HepG2 (cell line): ENCODE measurements around the gene ZFAND2B. TPM values are rescaled to one million over a fixed set of nuclear protein-coding genes. Genes with fewer than 3 reads are reported as not detected.
A peak's percentile ranks its signal among the peaks of the same experiment; 100 is the strongest.

Source experiments
- CCDC6 ChIP-seq: sonication (generic); formaldehyde crosslinking; IDR thresholded peaks from 2 replicates; pipeline ENCODE4 v1.8.1; 2022; ENCODE audit warnings: mild to moderate bottlenecking, missing genetic modification reagents, moderate library complexity
- CENPT ChIP-seq: sonication (generic); formaldehyde crosslinking; IDR thresholded peaks from 2 replicates; pipeline ENCODE4 v1.8.0; 2022; ENCODE audit warnings: low read depth, mild to moderate bottlenecking, moderate library complexity, missing genetic modification reagents
- ESRRA ChIP-seq: sonication (generic); formaldehyde crosslinking; IDR thresholded peaks from 2 replicates; pipeline ENCODE4 v1.5.1; 2020; ENCODE audit warnings: mild to moderate bottlenecking, low read depth, missing genetic modification reagents
- FOXJ3 ChIP-seq: sonication (generic); formaldehyde crosslinking; IDR thresholded peaks from 2 replicates; pipeline ENCODE4 v1.4.0; 2020; ENCODE audit warnings: missing genetic modification reagents, mild to moderate bottlenecking, borderline replicate concordance
- GLMP ChIP-seq: sonication (generic); formaldehyde crosslinking; IDR thresholded peaks from 2 replicates; pipeline ENCODE4 v1.9.0; 2021; ENCODE audit warnings: missing genetic modification reagents, mild to moderate bottlenecking, borderline replicate concordance
- KLF15 ChIP-seq: sonication (generic); formaldehyde crosslinking; IDR thresholded peaks from 2 replicates; pipeline ENCODE4 v1.8.1; 2023; ENCODE audit warnings: borderline replicate concordance, mild to moderate bottlenecking, inconsistent platforms, missing genetic modification reagents, mixed read lengths
- MIER3 ChIP-seq: IDR thresholded peaks from 2 replicates; pipeline ENCODE4 v1.6.1; 2016; ENCODE audit warnings: missing compliant biosample characterization, borderline replicate concordance
- NKX3-1 ChIP-seq: sonication (generic); formaldehyde crosslinking; IDR thresholded peaks from 2 replicates; pipeline ENCODE4 v1.5.0; 2020; ENCODE audit warnings: missing genetic modification reagents
- PRDM10 ChIP-seq: sonication (generic); formaldehyde crosslinking; IDR thresholded peaks from 2 replicates; pipeline ENCODE4 v1.4.0; 2020; ENCODE audit warnings: low read depth, missing genetic modification reagents
- PRMT3 ChIP-seq: sonication (generic); formaldehyde crosslinking; IDR thresholded peaks from 2 replicates; pipeline ENCODE4 v1.8.1; 2022; ENCODE audit warnings: low read depth, mild to moderate bottlenecking, moderate library complexity, missing genetic modification reagents, borderline replicate concordance
- SIX4 ChIP-seq: sonication (generic); formaldehyde crosslinking; IDR thresholded peaks from 2 replicates; pipeline ENCODE4 v1.4.0; 2020; ENCODE audit warnings: missing genetic modification reagents
- SMAD1 ChIP-seq: sonication (generic); formaldehyde crosslinking; IDR thresholded peaks from 2 replicates; pipeline ENCODE4 v1.4.0; 2020; ENCODE audit warnings: missing genetic modification reagents, low read depth, mild to moderate bottlenecking, borderline replicate concordance
- SNAPC2 ChIP-seq: sonication (generic); formaldehyde crosslinking; IDR thresholded peaks from 2 replicates; pipeline ENCODE4 v1.8.1; 2022; ENCODE audit warnings: mild to moderate bottlenecking, missing genetic modification reagents
- SPEN ChIP-seq: sonication (generic); formaldehyde crosslinking; IDR thresholded peaks from 2 replicates; pipeline ENCODE4 v1.5.1; 2020; ENCODE audit warnings: low read depth, mild to moderate bottlenecking, missing genetic modification reagents
- ZNF18 ChIP-seq: sonication (generic); formaldehyde crosslinking; IDR thresholded peaks from 2 replicates; pipeline ENCODE4 v1.8.0; 2022; ENCODE audit warnings: mild to moderate bottlenecking, missing genetic modification reagents; ENCODE audit not compliant: insufficient replicate concordance
- ZNF235 ChIP-seq: sonication (generic); formaldehyde crosslinking; IDR thresholded peaks from 2 replicates; pipeline ENCODE4 v1.8.1; 2023; ENCODE audit warnings: mild to moderate bottlenecking, missing genetic modification reagents, borderline replicate concordance
- ZNF441 ChIP-seq: sonication (generic); formaldehyde crosslinking; IDR thresholded peaks from 2 replicates; pipeline ENCODE4 v1.7.0; 2021; ENCODE audit warnings: missing genetic modification reagents, borderline replicate concordance
- ZNF672 ChIP-seq: sonication (generic); formaldehyde crosslinking; IDR thresholded peaks from 2 replicates; pipeline ENCODE4 v1.8.1; 2022; ENCODE audit warnings: missing genetic modification reagents
- ZNF761 ChIP-seq: sonication (generic); formaldehyde crosslinking; conservative IDR thresholded peaks from 2 replicates; pipeline ENCODE4 v1.4.0; 2020; ENCODE audit warnings: mild to moderate bottlenecking, missing genetic modification reagents
- ZSCAN22 ChIP-seq: sonication (generic); formaldehyde crosslinking; IDR thresholded peaks from 2 replicates; pipeline ENCODE4 v1.4.0; 2020; ENCODE audit warnings: mild to moderate bottlenecking, missing genetic modification reagents
- ZSCAN31 ChIP-seq: sonication (generic); formaldehyde crosslinking; IDR thresholded peaks from 2 replicates; pipeline ENCODE4 v1.5.0; 2020; ENCODE audit warnings: low read depth, mild to moderate bottlenecking, missing genetic modification reagents
- polyA plus RNA-seq, 8 experiments: library from polyadenylated mRNA; depleted of rRNA in 3 of 8; stranded (reverse) in 7 of 8; unstranded in 1 of 8; fragments of >200 nt; fragmentation: Illumina TruSeq in 4 of 8; extraction: Trizol in 4 of 8; gene quantifications; 2 replicates each; pipeline versions ENCODE4 v1.2.1 to v1.2.3, GENCODE V29; 2011 to 2016; ENCODE audit warnings: low read depth in 4 of 8, missing spikeins in 1 of 8, mixed read lengths in 1 of 8; ENCODE audit not compliant: insufficient read depth in 1 of 8
- total RNA-seq, 5 experiments: library from RNA; depleted of rRNA; stranded (reverse); fragments of >200 nt; fragmentation: Illumina TruSeq; extraction: Trizol; gene quantifications; 2 replicates each; pipeline ENCODE4 v1.2.3, GENCODE V29; 2016; ENCODE audit warnings: low read depth in 1 of 5
- TF ChIP-seq, protein P1 (sequence below): sonication (generic); formaldehyde crosslinking; IDR thresholded peaks from 2 replicates; pipeline ENCODE4 v1.4.0; 2020; ENCODE audit warnings: missing genetic modification reagents

Gene ZFAND2B
- total and polyA plus RNA-seq, 2 of the 13 experiments (the other 11 are each of a cell fraction or from before 2014, with no cell fraction given) = 53.3 to 115 TPM

DNA sequence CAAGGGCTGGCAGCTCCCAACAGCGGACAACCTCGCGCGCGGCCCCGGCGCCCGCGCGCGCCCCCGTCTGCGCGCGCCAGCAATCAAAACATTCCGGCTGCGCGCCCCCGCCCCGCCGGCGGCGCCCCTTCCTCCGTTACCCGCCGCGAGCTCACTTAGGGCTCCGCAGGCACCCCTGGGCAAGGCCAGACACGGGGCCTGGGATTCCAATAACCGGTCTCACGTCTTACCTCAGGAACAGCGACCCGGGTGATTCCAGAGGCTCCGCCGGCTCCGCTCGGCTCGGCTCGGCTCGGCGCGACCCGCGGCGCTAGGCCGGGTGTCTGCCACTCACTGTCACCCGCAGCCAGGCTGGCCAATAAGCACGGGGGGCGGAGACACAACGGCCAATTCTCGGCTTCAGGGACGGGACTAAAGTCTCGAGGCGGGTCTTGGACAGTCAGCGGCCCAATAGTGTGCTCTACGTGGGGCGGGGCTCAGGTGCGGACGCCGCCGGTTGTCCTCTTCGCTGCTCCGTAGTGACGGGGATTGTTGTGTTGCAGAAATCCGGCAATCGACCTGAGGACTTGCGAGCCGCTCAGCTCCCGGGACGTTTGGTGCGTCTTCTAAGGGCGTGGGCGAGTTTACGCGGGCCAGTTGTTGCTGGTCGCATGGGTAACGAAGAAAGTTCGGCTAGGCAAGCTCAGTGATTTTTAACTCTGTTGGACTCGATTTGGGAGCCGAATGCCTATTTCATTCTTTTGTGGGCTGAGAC lies 22.9 kb downstream of the ZFAND2B start, which contains the start of the genes ANKZF1 and ATG9A (continued):
- peak; percentile 13; the same call in 1 of the 2 replicates for TF ChIP-seq FOXJ3 (CRISPR knock-in tag)
- TF ChIP-seq CENPT (CRISPR knock-in tag) = no peak
- no peak for TF ChIP-seq ZNF761
- no peak for TF ChIP-seq ZSCAN22 (CRISPR knock-in tag)
- peak; percentile 94 for TF ChIP-seq ZSCAN31 (CRISPR knock-in tag)
- peak; percentile 99; the same call in 1 of the 2 replicates for TF ChIP-seq KLF15
- TF ChIP-seq, protein P1, sequence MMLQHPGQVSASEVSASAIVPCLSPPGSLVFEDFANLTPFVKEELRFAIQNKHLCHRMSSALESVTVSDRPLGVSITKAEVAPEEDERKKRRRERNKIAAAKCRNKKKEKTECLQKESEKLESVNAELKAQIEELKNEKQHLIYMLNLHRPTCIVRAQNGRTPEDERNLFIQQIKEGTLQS (CRISPR knock-in tag) = peak; percentile 6; the same call in 1 of the 2 replicates
- peak; percentile 37 for TF ChIP-seq SPEN
- TF ChIP-seq MIER3 (CRISPR knock-in tag) = peak; percentile 67; the same call in 1 of the 2 replicates
- peak; percentile 56; the same call in 1 of the 2 replicates for TF ChIP-seq SNAPC2
- TF ChIP-seq ESRRA (CRISPR knock-in tag) = no peak
- peak; percentile 18 for TF ChIP-seq CCDC6
- no peak; the same call in 1 of the 2 replicates for TF ChIP-seq NKX3-1
- no peak for TF ChIP-seq GLMP
- 0 out of 2 replicates have a peak, but pooled peaks have one; percentile 5 for TF ChIP-seq SIX4
- no peak for TF ChIP-seq PRMT3 (CRISPR knock-in tag)
- TF ChIP-seq ZNF672 (CRISPR knock-in tag) = no peak
- TF ChIP-seq SMAD1 = no peak; the same call in 1 of the 2 replicates
- TF ChIP-seq PRDM10 (CRISPR knock-in tag) = peak; percentile 49; the same call in 1 of the 2 replicates
- TF ChIP-seq ZNF18 = peak; percentile 34
- peak; percentile 88 for TF ChIP-seq ZNF441 (CRISPR knock-in tag)
- no peak for TF ChIP-seq ZNF235 (CRISPR knock-in tag)
